C4-2B (cell line): Measurements from ENCODE around the gene HOXA7.

ENCODE experiments used
- H3K27ac ChIP-seq: fragments of 450-650 bp; 2 replicates; pipeline ENCODE4 v1.5.1; 2017
- ZFX ChIP-seq: fragments of 450-650 bp; IDR thresholded peaks from 2 replicates; pipeline ENCODE4 v1.6.1; 2017
- TF ChIP-seq, protein P1 (sequence below): fragments of 450-650 bp; conservative IDR thresholded peaks from 2 replicates; pipeline ENCODE4 v1.5.1; 2017; ENCODE audit warnings: mild to moderate bottlenecking

HOXA7 gene

GRCh38 chr7:27165996-27166530, 9.6 kb upstream of the HOXA7 start:
- peak overlapping the region; percentile 51 for H3K27ac ChIP-seq
- TF ChIP-seq, protein P1, sequence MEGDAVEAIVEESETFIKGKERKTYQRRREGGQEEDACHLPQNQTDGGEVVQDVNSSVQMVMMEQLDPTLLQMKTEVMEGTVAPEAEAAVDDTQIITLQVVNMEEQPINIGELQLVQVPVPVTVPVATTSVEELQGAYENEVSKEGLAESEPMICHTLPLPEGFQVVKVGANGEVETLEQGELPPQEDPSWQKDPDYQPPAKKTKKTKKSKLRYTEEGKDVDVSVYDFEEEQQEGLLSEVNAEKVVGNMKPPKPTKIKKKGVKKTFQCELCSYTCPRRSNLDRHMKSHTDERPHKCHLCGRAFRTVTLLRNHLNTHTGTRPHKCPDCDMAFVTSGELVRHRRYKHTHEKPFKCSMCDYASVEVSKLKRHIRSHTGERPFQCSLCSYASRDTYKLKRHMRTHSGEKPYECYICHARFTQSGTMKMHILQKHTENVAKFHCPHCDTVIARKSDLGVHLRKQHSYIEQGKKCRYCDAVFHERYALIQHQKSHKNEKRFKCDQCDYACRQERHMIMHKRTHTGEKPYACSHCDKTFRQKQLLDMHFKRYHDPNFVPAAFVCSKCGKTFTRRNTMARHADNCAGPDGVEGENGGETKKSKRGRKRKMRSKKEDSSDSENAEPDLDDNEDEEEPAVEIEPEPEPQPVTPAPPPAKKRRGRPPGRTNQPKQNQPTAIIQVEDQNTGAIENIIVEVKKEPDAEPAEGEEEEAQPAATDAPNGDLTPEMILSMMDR = no peak
- no peak for TF ChIP-seq ZFX

GRCh38 chr7:27165089-27165995, 8.9 kb upstream of the HOXA7 start, which contains the start of gene HOXA9:
HOXA9 (minus strand) TSS chr7:27165537; CDS start chr7:27165457, 80 bp downstream.
- H3K27ac ChIP-seq = peak within 1 kb of the TSS; percentile 51
- TF ChIP-seq, protein P1 = no peak
- no peak for TF ChIP-seq ZFX

DNA sequence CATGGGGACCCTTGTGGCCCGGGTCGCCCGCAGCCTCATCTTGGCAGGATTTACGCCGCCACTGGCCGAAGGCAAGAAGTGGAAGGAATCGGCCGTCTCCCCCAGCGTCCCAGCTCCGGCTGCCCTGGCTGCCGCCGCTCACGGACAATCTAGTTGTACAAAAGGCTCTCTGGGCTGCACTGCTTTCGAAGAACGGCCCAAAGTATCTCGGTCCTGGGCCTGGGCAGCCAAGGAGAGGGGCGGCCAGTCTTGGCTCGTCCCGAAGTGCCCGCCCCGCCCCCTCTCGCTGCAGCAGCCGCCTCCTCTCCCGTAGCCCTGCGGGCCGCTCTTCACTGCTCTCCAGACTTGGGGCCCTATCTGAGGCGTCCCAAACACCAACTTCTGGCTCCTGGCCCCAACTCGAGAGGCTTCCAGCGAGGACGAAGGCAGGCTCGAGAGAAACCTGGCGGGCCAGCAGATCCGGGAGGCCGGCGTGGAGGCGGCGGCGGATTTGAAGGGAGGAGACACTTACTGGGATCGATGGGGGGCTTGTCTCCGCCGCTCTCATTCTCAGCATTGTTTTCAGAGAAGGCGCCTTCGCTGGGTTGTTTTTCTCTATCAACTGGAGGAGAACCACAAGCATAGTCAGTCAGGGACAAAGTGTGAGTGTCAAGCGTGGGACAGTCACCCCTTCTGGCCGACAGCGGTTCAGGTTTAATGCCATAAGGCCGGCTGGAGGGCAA, 8.1 kb upstream of the HOXA7 start:
- no peak overlapping the region for H3K27ac ChIP-seq
- TF ChIP-seq, protein P1 = no peak
- no peak for TF ChIP-seq ZFX

GRCh38 chr7:27164045-27164366, 7.5 kb upstream of the HOXA7 start:
- no peak overlapping the region for H3K27ac ChIP-seq

DNA sequence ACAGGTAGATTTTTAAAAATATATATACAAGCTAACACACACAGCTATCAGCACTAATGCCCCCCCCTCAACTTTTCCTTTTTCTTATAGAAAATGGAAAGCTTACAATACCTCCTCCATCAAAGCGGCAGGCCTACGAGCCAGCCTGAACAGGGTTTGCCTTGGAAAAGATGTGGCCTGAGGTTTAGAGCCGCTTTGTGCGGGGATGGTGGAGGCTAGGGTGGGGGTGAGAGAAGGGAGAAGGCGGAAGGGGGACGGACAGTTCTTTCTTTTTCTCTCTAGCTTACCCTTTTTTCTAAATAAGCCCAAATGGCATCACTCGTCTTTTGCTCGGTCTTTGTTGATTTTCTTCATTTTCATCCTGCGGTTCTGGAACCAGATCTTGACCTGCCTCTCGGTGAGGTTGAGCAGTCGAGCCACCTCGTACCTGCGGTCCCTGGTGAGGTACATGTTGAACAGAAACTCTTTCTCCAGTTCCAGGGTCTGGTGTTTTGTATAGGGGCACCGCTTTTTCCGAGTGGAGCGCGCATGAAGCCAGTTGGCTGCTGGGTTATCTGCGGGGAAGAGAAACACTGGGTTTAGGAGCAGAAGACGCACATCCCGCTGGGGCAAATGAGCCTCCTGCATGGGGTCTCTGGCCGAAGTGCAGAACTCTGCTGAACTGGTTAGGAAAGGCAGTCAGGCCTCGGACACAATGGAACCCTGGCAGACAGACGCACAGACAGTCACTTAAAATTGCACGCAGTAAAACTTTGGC, 7.0 kb upstream of the HOXA7 start:
- no peak overlapping the region for H3K27ac ChIP-seq
- TF ChIP-seq, protein P1 = no peak
- no peak for TF ChIP-seq ZFX

More at GRCh38 chr7:27164045-27164366, 7.5 kb upstream of the HOXA7 start:
- TF ChIP-seq ZFX = no peak
- TF ChIP-seq, protein P1 = no peak

GRCh38 chr7:27162561-27163287, 6.2 kb upstream of the HOXA7 start:
- no peak overlapping the region for H3K27ac ChIP-seq
- no peak for TF ChIP-seq ZFX
- TF ChIP-seq, protein P1 = no peak
